Loucy (cell line): ENCODE data around the gene SPC24.
"Not testable (repeated sequence)": the region's sequence is repeated elsewhere in the genome, so short reads cannot be mapped to it uniquely, and the experiment has no call there.

Experiments
- CTCF ChIP-seq: fragments of 200-600 bp; sonication (generic); conservative IDR thresholded peaks from 2 replicates; pipeline ENCODE4 v1.5.1; 2014; ENCODE audit warnings: mild to moderate bottlenecking, antibody characterized with exemption, low read length
- EZH2phosphoT487 ChIP-seq: fragments of 200-600 bp; IDR thresholded peaks from 2 replicates; pipeline ENCODE4 v1.6.1; 2018; ENCODE audit warnings: antibody characterized with exemption, mild to moderate bottlenecking, moderate library complexity, borderline replicate concordance

GRCh38 chr19:11140023-11140538 is 15.5 kb downstream of the SPC24 start:
- not testable (repeated sequence) for TF ChIP-seq CTCF, EZH2phosphoT487
